Effector CD4-positive, alpha-beta T cell (primary cell): ENCODE results near the gene TBX5.
"Not testable (repeated sequence)": the region's sequence is repeated elsewhere in the genome, so short reads cannot be mapped to it uniquely, and the experiment has no call there.

Experiments used
- DNase-seq: peaks from one replicate; pipeline ENCODE4 v3.0.0-alpha.2; 2020

Gene TBX5

GRCh38 chr12:114371250-114371649 is 34.7 kb downstream of the TBX5 start:
- no peak for DNase-seq

- no peak for DNase-seq
Measured at GRCh38 chr12:114368685-114369452, 37.1 kb downstream of the TBX5 start.

GRCh38 chr12:114361992-114362391 is 44.0 kb downstream of the TBX5 start:
- DNase-seq: no peak

GRCh38 chr12:114361545-114361944 is 44.4 kb downstream of the TBX5 start:
- no peak for DNase-seq

GRCh38 chr12:114360485-114360884 is 45.5 kb downstream of the TBX5 start:
- no peak for DNase-seq

- DNase-seq: no peak
Measured at GRCh38 chr12:114355389-114356088, 50.4 kb downstream of the TBX5 start.

- DNase-seq: not testable (repeated sequence)
Measured at GRCh38 chr12:114349239-114349638, 56.7 kb downstream of the TBX5 start.

- no peak for DNase-seq
Measured at GRCh38 chr12:114347861-114348260, 58.1 kb downstream of the TBX5 start.

GRCh38 chr12:114344831-114345230 is 61.1 kb downstream of the TBX5 start:
- DNase-seq: no peak

- DNase-seq: no peak
Measured at GRCh38 chr12:114344303-114344663, 61.7 kb downstream of the TBX5 start.

- DNase-seq: no peak
Measured at GRCh38 chr12:114343585-114344302, 62.2 kb downstream of the TBX5 start.

GRCh38 chr12:114342656-114343055 is 63.3 kb downstream of the TBX5 start:
- no peak for DNase-seq

- no peak for DNase-seq
Measured at GRCh38 chr12:114341635-114342034, 64.3 kb downstream of the TBX5 start.

GRCh38 chr12:114340231-114340630 is 65.7 kb downstream of the TBX5 start:
- DNase-seq: no peak

- no peak for DNase-seq
Measured at GRCh38 chr12:114339626-114340025, 66.3 kb downstream of the TBX5 start.

GRCh38 chr12:114335607-114336006 is 70.3 kb downstream of the TBX5 start:
- no peak for DNase-seq

GRCh38 chr12:114334395-114334794 is 71.5 kb downstream of the TBX5 start:
- no peak for DNase-seq

GRCh38 chr12:114328292-114328691 is 77.7 kb downstream of the TBX5 start:
- DNase-seq: no peak

GRCh38 chr12:114327765-114328164 is 78.2 kb downstream of the TBX5 start:
- DNase-seq: no peak

- no peak for DNase-seq
Measured at GRCh38 chr12:114321524-114321923, 84.4 kb downstream of the TBX5 start.

- no peak for DNase-seq
Measured at GRCh38 chr12:114320968-114321367, 85.0 kb downstream of the TBX5 start.

GRCh38 chr12:114320101-114320500 is 85.8 kb downstream of the TBX5 start:
- DNase-seq: no peak

GRCh38 chr12:114319422-114319821 is 86.5 kb downstream of the TBX5 start:
- DNase-seq: no peak

GRCh38 chr12:114318984-114319383 is 87.0 kb downstream of the TBX5 start:
- no peak for DNase-seq
